Middle frontal gyrus (tissue), 1 donor: ENCODE measurements around the gene TJAP1.

Experiments
- DNase-seq: peaks from one replicate; pipeline ENCODE4 v3.0.0-alpha.2; 2015; ENCODE audit warnings: low spot score; ENCODE audit errors: extremely low spot score

The TJAP1 gene

DNA sequence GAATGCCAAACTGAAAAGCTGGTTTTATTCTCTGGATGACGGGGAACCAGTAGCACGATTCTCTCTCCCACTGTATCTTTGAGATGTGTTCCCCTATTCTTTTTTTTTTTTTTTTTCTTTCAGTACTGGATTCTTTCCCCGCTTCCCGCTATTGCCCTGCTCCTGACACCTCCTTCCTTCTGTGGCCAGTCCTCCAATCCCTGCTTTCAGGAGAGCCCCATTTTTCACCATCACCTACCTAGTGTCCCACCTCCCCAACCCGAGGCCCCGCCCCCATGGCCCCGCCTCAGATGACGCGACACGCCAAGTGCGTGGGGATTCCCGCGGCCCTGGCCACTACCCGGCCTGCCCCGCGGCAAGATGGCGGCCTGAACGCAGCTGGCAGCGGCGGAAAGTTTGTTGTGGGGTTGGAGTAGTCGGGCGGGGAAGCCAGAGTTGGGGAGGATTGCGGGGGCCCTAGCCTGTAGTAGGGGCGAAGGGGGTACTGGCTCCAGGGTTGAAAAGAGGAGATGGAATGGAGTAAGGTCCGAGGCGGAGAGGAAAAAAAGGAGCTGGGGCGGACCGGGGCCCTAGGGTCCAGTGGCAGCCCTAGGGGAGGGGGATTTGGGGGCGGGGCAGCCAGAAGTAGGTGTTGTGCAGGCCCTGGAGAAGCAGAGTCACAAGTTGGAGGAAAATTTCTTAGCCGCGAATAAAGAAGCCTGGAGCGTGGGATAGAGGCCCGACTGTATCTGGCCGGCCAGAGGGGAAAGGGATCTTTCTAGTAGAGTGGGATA is at the start of gene TJAP1:
TJAP1 (plus strand) TSS at position 336 of the 773 bp plus-strand sequence. CDS start 21,432 bp downstream, outside the sequence.
- DNase-seq = peak; percentile 84

- DNase-seq = no peak
These were observed 49.2 kb upstream of the TJAP1 start for GRCh38 chr6:43428112-43428570.

GRCh38 chr6:43428874-43429273 is 48.5 kb upstream of the TJAP1 start:
- no peak for DNase-seq

GRCh38 chr6:43432009-43432945 is 45.1 kb upstream of the TJAP1 start:
- DNase-seq = no peak

GRCh38 chr6:43433148-43433547 is 44.2 kb upstream of the TJAP1 start:
- DNase-seq = no peak

DNA sequence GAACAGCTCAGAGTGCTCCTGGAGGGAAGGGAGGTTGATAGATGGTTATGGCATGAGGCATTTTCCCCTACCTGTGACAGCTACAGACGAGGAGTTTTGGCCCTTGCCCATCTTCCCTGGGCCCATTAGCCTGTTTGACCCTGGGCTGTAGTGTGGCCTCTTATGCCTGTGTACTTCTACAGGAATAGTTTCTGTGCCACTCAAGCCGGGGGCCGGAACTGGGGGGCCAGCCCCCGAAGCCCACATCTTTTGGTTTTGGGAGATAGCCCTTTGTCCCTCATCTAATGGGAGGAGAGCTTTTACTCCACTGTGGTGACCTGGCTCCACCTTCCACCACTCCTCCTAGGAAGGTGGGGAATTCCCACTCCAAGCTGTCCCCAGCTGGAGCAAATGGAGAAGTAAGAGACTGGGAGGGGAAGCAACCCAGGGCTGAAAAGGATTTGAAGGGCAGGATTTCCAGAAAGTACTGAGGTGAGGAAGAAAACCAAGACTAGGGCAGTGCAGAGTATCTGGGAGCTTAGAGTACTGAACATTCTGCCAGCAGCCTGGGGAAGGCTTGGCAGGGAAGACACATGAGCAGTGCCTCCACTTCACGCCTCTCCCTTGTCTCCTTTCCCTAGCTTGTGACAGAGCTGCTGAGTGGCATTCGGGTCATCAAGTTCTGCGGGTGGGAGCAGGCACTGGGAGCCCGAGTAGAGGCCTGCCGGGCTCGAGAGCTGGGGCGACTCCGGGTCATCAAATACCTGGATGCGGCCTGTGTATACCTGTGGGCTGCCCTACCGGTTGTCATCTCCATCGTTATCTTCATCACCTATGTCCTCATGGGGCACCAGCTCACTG is 43.1 kb upstream of the TJAP1 start:
- no peak for DNase-seq

- DNase-seq = no peak
These were observed 42.4 kb upstream of the TJAP1 start for GRCh38 chr6:43434943-43435342.

GRCh38 chr6:43435682-43436437 is 41.5 kb upstream of the TJAP1 start:
- no peak for DNase-seq

GRCh38 chr6:43436577-43437282 is 40.6 kb upstream of the TJAP1 start:
- no peak for DNase-seq

- no peak for DNase-seq
These were observed 39.7 kb upstream of the TJAP1 start for GRCh38 chr6:43437700-43438099.

GRCh38 chr6:43442935-43443334 is 34.4 kb upstream of the TJAP1 start:
- no peak for DNase-seq

DNA sequence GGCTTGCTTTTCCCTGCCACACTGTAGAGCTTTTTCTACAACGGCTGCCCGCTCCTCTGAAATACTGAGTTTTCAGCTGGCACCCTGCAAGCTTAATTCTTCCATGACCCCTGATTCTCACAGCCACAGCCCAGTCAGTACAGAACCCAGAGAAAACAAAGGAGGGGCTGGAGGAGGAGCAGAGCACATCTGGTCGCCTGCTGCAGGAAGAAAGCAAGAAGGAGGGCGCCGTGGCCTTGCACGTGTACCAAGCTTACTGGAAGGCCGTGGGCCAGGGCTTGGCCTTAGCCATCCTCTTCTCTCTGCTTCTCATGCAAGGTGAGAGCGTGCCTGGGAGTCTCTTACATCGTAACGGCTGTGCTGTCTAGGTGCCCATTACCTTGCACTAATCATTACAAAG is 33.3 kb upstream of the TJAP1 start:
- DNase-seq = no peak

DNA sequence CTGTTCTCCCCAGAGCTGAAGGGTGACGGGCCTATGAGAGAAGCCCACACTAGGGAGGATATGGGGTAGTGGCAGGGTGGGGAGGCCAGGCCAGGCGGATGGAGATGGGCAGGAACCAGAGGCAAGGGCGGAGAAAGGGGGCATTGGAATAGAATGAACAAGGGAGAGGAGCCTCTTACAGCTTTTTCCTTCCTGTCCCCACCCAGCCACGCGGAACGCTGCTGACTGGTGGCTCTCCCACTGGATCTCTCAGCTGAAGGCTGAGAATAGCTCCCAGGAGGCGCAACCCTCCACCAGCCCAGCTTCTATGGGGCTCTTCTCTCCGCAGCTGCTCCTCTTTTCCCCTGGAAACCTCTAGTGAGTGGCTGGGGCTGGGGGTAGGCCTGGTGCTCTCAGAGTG is 32.8 kb upstream of the TJAP1 start:
- DNase-seq = no peak

GRCh38 chr6:43445576-43445975 is 31.8 kb upstream of the TJAP1 start:
- no peak for DNase-seq

DNA sequence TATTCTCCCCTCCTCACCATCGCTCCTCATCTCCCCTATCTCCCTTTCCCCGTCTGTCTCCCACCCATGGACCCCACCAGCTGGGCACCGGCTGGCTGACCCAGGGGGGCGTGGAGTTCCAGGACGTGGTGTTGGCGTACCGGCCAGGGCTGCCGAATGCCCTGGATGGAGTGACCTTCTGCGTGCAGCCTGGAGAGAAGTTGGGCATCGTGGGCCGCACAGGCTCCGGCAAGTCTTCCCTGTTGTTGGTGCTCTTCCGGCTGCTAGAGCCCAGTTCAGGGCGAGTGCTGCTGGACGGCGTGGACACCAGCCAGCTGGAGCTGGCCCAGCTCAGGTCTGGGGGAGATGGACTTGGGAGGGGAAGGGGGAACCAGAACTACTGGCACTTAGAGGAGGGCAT is 29.8 kb upstream of the TJAP1 start:
- DNase-seq = no peak

DNA sequence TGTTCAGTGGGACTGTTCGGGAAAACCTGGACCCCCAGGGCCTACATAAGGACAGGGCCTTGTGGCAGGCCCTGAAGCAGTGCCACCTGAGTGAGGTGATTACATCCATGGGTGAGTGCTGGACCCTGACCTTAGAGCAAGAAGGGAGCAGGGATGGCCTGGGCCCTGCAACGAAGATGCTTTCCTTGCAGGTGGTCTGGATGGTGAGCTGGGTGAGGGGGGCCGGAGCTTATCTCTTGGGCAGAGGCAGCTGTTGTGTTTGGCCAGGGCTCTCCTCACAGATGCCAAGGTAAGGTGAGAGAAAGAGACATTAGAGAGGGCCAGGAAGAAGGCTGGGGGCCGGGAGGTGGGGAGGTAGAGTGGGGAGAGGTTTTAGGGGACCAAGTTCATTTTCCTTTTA is 28.5 kb upstream of the TJAP1 start:
- no peak for DNase-seq

DNA sequence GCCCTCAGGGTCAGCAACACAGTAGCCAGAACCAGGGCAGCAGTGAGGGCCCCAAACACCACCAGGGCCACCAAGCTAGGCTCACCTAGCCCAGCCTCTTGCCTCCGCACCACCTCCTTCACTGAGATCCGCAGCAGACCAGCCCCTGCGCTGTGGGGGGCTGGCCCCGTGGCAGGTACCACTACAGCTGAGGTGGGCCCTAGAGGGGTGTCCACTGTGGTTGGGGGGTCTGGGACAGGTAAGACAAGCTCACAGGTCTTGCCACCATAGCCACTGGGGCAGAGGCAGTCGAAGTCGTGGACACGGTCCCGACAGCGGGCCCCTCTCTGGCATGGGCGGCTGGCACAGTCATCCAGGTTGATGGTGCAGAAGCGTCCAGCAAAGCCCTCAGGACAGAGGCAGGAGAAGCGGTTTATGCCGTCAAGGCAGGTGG is 26.7 kb upstream of the TJAP1 start:
- no peak for DNase-seq

- no peak for DNase-seq
These were observed 26.0 kb upstream of the TJAP1 start for GRCh38 chr6:43451348-43451747.

DNA sequence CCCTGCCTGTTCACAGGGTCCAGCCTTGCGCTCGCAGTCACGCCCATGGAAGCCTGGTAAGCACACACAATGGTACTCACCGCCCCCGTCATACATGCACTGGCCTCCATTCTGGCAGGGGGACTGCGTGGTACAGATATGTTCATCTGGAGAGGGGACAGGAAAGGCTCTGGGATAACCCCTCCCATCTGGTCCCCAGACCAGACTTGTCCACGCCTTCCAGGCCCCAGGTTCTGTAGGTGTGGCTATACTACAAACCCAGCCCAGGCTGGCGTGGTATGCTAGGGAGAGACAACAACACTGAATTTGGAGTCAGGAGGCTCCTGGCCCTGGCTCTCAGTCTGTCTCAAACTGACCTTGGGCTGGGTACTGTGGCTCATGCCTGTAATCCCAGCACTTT is 25.4 kb upstream of the TJAP1 start:
- DNase-seq = no peak

GRCh38 chr6:43452896-43453295 is 24.5 kb upstream of the TJAP1 start:
- no peak for DNase-seq
